HepG2 (cell line): ENCODE measurements around the gene VASH2.
"Not testable (repeated sequence)": the region's sequence is repeated elsewhere in the genome, so short reads cannot be mapped to it uniquely, and the experiment has no call there.

ENCODE experiments used
- DPF2 ChIP-seq: sonication (generic); formaldehyde crosslinking; IDR thresholded peaks from 2 replicates; pipeline ENCODE4 v1.4.0; 2020; ENCODE audit warnings: mild to moderate bottlenecking, low read depth, missing genetic modification reagents, borderline replicate concordance
- RNF2 ChIP-seq: fragments of 450-650 bp; conservative IDR thresholded peaks from 2 replicates; pipeline ENCODE4 v1.6.1; 2016; ENCODE audit warnings: low read depth
- TCF7L2 ChIP-seq: IDR thresholded peaks from 2 replicates; pipeline ENCODE4 v1.6.1; 2011; ENCODE audit warnings: mild to moderate bottlenecking, low read depth, low read length, moderate library complexity
- ZNF563 ChIP-seq: sonication (generic); formaldehyde crosslinking; IDR thresholded peaks from 2 replicates; pipeline ENCODE4 v1.8.0; 2022; ENCODE audit warnings: mild to moderate bottlenecking, moderate library complexity, missing genetic modification reagents
- TF ChIP-seq, protein P1 (sequence below): sonication (generic); formaldehyde crosslinking; IDR thresholded peaks from 2 replicates; pipeline ENCODE4 v1.5.0; 2020; ENCODE audit warnings: mild to moderate bottlenecking, missing genetic modification reagents, moderate library complexity
- TF ChIP-seq, protein P2 (sequence below): sonication (generic); formaldehyde crosslinking; IDR thresholded peaks from 2 replicates; pipeline ENCODE4 v1.4.0; 2020; ENCODE audit warnings: missing genetic modification reagents
- TF ChIP-seq, protein P3 (sequence below): sonication (generic); formaldehyde crosslinking; IDR thresholded peaks from 2 replicates; pipeline ENCODE4 v1.8.1; 2023; ENCODE audit warnings: missing genetic modification reagents, inconsistent platforms, borderline replicate concordance

DNA sequence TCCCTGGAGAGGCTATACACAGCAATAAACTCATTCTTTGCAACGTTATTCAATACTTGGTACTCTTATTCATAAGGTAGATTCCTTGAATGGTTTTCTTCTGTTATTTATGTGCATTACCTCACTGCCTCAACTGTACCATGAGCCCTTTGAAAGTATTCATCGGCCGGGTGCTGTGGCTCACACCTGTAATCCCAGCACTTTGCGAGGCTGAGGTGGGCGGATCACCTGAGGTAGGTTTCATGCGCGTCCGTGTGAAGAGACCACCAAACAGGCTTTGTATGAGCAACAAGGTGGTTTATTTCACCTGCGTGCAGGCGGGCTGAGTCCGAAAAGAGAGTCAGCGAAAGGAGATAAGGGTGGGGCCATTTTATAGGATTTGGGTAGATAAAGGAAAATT lies 42.3 kb upstream of the VASH2 start:
- TF ChIP-seq, protein P1, sequence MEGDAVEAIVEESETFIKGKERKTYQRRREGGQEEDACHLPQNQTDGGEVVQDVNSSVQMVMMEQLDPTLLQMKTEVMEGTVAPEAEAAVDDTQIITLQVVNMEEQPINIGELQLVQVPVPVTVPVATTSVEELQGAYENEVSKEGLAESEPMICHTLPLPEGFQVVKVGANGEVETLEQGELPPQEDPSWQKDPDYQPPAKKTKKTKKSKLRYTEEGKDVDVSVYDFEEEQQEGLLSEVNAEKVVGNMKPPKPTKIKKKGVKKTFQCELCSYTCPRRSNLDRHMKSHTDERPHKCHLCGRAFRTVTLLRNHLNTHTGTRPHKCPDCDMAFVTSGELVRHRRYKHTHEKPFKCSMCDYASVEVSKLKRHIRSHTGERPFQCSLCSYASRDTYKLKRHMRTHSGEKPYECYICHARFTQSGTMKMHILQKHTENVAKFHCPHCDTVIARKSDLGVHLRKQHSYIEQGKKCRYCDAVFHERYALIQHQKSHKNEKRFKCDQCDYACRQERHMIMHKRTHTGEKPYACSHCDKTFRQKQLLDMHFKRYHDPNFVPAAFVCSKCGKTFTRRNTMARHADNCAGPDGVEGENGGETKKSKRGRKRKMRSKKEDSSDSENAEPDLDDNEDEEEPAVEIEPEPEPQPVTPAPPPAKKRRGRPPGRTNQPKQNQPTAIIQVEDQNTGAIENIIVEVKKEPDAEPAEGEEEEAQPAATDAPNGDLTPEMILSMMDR (CRISPR knock-in tag): not testable (repeated sequence)
- TF ChIP-seq TCF7L2; ZNF563 (CRISPR knock-in tag); DPF2; RNF2: not testable (repeated sequence)
- TF ChIP-seq, protein P2, sequence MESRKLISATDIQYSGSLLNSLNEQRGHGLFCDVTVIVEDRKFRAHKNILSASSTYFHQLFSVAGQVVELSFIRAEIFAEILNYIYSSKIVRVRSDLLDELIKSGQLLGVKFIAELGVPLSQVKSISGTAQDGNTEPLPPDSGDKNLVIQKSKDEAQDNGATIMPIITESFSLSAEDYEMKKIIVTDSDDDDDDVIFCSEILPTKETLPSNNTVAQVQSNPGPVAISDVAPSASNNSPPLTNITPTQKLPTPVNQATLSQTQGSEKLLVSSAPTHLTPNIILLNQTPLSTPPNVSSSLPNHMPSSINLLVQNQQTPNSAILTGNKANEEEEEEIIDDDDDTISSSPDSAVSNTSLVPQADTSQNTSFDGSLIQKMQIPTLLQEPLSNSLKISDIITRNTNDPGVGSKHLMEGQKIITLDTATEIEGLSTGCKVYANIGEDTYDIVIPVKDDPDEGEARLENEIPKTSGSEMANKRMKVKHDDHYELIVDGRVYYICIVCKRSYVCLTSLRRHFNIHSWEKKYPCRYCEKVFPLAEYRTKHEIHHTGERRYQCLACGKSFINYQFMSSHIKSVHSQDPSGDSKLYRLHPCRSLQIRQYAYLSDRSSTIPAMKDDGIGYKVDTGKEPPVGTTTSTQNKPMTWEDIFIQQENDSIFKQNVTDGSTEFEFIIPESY (CRISPR knock-in tag): not testable (repeated sequence)
- TF ChIP-seq, protein P3, sequence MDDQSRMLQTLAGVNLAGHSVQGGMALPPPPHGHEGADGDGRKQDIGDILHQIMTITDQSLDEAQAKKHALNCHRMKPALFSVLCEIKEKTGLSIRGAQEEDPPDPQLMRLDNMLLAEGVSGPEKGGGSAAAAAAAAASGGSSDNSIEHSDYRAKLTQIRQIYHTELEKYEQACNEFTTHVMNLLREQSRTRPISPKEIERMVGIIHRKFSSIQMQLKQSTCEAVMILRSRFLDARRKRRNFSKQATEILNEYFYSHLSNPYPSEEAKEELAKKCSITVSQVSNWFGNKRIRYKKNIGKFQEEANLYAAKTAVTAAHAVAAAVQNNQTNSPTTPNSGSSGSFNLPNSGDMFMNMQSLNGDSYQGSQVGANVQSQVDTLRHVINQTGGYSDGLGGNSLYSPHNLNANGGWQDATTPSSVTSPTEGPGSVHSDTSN (CRISPR knock-in tag): not testable (repeated sequence)
